Mesodermal cell (in vitro differentiated cells): ENCODE results near the gene ZMIZ1.

Experiments used
- H3K27ac ChIP-seq: 2 replicates; pipeline ENCODE4 v1.7.0; 2013; ENCODE audit warnings: mild to moderate bottlenecking, low read depth, low read length, moderate library complexity; ENCODE audit not compliant: severe bottlenecking
- H3K36me3 ChIP-seq: 2 replicates; pipeline ENCODE4 v1.7.1; 2013; ENCODE audit warnings: mild to moderate bottlenecking, low read length, moderate library complexity; ENCODE audit not compliant: control insufficient read depth, insufficient read depth
- H3K4me1 ChIP-seq: one replicate; pipeline ENCODE4 v1.7.1; 2013; ENCODE audit warnings: mild to moderate bottlenecking, low read length; ENCODE audit not compliant: insufficient read depth, control insufficient read depth, poor library complexity, severe bottlenecking
- H3K4me3 ChIP-seq: 2 replicates; pipeline ENCODE4 v1.7.0; 2013; ENCODE audit warnings: low read length, control low read depth, mild to moderate bottlenecking; ENCODE audit not compliant: insufficient read depth, poor library complexity, severe bottlenecking; ENCODE audit errors: extremely low read depth
- H3K9me3 ChIP-seq: 2 replicates; pipeline ENCODE4 v1.7.1; 2013; ENCODE audit warnings: mild to moderate bottlenecking, low read length, moderate library complexity; ENCODE audit not compliant: control insufficient read depth
- WGBS, 2 experiments: methylation state at CpG; one replicate each; pipeline ENCODE4 v1.1.5; 2013; ENCODE audit warnings: missing lambda C conversion rate in 2 of 2; ENCODE audit not compliant: insufficient coverage in 2 of 2; 5-methylcytosine and 5-hydroxymethylcytosine counted together

The ZMIZ1 gene

DNA sequence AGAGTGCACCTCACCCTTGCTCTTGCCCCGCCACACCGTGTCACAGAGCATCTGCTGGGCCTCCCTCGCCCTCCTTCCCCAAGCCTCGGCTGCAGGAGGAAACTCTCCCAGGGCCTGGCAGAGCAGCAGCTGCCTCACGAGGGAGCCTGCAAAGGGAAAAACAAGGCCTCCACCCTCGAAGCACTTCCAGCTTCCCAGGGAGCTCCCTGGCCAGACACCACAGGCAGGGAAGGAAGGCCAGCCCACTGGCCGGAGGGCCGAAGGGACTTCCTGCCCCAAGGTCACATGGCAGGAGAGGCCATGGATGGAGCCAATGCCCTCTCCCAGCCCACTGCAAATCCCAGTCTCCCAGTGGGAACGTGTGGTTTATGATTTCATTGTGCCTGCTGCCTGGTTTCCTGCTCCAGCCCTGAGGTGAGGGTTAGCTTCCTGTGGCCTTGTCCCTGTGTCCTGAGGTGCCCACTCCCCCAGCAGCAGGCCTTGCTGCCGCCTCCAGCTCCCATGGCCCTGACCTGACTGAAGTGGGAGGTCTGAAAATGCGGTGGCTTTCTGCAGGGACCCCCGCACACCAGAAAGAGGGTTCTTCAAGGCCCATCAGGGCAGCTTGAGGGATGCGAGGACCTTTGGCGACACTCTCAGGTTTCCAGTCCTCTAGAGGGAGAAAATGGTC, 178.0 kb downstream of the ZMIZ1 start:
- Histone ChIP-seq H3K4me1 (peaks cover 38% of the 10 kb centered on the region), H3K9me3 (no peaks in the 10 kb centered on the region), H3K36me3 (peaks cover 47% of the 10 kb centered on the region), H3K27ac (no peak overlapping the region), H3K4me3 (no peak overlapping the region)
- WGBS, 2 experiments, result 82 to 93% methylated on average over 11 to 13 of the region's 14 CpGs

DNA sequence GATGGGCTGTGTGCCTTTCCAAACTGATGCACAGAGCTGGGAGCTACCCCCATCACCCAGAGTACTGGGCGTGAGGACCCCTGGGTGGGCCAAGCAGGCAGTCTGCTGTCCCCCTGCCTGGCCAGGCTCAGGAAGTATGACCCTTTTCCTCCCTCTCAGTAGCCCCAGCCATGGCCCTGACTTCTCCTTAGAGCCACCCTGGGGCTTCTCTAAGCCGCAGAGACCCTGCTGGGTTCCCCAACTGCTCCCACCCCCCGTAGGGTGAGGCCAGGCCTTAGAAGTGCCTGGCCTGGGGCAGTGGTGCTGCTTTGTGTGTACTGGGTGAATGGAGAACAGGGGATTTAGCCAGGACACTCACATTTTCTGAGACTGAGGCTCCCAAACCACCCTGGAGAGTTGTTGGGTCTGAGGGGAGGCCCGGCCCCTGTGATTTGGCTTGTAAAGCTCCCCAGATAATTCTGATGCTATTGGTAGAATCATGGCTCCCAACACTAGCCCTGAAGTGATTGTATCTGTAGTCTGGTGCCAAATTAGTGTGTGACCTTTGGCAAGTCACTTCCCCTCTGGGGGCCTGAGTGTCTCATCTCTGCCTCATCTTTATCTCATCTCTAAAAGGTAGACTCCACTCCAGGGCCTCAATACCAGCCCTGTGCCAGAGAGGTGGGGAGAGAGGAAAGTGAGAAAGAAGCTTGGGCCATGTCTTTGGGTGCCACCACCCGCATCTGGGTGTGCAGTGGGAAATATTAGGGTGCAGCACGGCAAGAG, 178.8 kb downstream of the ZMIZ1 start:
- Histone ChIP-seq H3K36me3 (peaks cover 55% of the 10 kb centered on the region), H3K4me3 (no peak overlapping the region), H3K4me1 (peaks cover 34% of the 10 kb centered on the region), H3K9me3 (no peaks in the 10 kb centered on the region), H3K27ac (no peak overlapping the region)
- WGBS, 2 experiments, result 87 to 100% methylated on average over 4 to 6 of the region's 6 CpGs

DNA sequence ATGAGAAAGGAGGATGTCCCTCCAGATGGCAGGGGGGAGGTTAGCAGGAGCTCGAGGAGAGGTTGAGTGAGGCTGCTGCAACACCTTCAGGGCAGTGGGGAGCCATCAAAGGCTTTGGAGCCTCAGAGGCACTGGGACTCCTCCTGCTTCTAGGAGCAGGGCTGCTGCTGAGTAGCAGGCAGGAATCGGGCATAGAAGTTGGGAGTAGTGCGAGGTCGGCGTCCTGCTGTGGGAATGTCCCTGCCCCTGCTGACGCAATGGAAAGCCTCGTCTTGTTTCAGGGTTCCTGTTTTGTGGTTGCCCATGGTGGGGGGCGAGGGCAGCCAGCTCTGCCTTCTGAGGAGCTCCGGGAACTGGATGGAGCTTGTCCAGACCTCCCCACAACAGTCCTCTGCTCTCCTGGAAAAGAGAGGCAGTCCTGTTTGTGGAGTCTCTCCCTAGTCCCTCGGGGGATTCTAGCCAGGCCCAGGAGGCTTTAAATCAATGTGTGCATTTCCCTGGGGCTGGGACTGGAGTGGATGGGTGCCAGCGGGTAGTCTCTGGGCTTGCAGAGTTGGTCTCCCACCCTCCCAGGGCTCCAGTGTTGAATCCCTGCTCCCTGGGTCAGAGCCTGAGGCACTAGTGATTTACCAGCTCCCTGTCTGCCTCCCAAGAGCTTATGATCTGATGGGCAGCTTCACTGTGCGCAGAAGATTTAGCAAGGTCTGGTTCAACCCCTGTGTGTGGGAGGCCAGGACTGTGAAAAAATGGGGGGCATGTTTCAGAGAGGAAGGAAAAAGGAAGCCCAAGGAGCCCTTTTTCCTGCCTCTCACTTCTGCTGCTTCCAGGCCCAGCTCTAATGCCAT, 179.8 kb downstream of the ZMIZ1 start:
- H3K36me3 ChIP-seq, result peaks cover 61% of the 10 kb centered on the region
- H3K4me3 ChIP-seq, result no peak overlapping the region
- H3K4me1 ChIP-seq, result peaks cover 34% of the 10 kb centered on the region
- H3K27ac ChIP-seq, result no peak overlapping the region
- 81 to 84% methylated on average over 8 to 10 of the region's 12 CpGs for WGBS, 2 experiments
- no peaks in the 10 kb centered on the region for H3K9me3 ChIP-seq

DNA sequence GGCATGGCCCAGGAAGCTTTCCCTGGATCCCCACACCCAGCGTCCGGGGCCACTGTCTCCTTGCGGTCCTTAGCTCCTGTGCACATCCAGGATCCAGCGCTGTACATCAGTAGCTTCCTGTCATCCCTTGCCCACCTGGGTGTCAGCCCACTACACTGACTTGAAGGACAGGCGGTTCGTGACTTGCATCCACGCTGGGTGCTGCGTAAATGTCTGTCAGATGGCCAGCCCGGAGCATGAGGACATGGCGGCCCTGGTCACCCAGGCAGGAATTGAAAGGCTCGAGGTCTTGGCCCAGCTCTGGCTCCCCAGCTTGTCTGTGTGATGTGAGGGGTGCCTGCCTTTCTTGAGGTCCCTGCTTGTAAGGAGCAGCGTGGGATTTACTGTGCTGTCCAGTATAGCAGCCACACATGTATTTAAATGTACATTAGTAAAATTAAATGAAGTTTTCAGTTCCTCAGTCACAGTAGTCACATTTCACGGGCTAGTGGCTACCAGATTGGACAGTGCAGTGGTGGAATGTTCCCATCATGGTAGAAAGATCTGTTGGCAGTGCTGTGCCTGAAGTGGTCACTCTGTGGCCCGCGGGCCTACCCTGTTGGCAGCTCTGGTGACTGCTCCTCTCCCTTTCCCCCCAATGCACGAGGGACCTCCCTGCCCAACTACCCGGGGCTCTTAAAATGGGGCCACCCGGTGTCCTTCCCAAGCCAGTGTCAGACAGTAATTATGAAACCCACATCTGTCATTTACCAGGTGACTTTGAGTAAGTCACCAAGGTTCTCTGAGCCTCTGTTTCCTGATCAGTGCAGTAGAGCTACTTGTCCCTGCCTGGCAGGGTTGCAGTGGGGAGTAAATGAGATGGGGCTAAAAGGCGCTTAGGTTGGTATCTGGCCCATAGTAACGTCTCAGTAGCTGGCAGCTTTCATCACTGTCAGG, 180.7 kb downstream of the ZMIZ1 start:
- H3K36me3 ChIP-seq, result peaks cover 61% of the 10 kb centered on the region
- 96 to 98% methylated on average over 15 to 16 of the region's 20 CpGs for WGBS, 2 experiments
- no peak overlapping the region for H3K27ac ChIP-seq
- H3K4me1 ChIP-seq, result peaks cover 30% of the 10 kb centered on the region
- H3K9me3 ChIP-seq, result no peaks in the 10 kb centered on the region
- H3K4me3 ChIP-seq, result no peak overlapping the region

DNA sequence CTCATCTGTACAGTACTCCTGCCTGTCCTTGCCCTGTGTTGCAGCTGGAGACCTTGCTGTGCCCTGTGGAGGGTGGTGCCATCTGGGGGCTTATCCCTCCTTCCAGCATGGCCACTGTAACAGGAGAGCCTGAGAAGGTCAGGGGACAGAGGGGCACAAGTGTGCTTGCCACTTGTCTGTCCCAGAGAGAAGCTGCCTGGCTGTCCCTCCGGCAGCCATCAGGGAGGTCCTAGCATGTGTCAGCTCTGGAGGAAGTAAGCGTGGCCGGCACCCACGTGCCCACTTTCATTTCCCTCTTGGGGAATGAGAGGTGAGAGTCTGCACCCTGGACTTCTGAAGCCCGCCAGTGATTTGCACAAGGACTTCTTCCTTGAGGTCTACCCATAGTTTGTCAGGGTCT, 181.5 kb downstream of the ZMIZ1 start:
- peaks cover 56% of the 10 kb centered on the region for H3K36me3 ChIP-seq
- no peaks in the 10 kb centered on the region for H3K9me3 ChIP-seq
- peaks cover 26% of the 10 kb centered on the region for H3K4me1 ChIP-seq
- H3K4me3 ChIP-seq, result no peak overlapping the region
- no peak overlapping the region for H3K27ac ChIP-seq
- WGBS, 2 experiments, result 94 to 97% methylated on average over 5 of the region's 5 CpGs

DNA sequence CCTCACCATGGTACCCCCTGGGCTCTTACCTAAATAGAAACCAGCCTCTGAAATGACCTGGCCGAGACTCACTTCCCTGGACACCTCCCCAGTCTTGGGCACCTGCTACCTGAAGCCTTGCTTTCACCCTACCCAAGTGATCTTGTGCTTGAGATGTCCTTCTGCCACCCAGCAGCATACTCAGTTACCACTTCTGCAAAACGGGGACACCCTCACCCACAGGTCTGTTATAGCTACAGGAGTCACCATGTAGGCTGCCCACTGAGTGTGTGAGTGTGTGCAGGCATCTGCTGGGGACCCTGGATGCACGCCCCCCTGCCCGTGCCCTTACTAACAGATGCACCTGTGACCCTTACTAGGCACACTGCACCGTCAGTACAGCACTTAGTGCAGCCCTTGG, 183.7 kb downstream of the ZMIZ1 start:
- Histone ChIP-seq H3K4me3 (no peak overlapping the region), H3K27ac (no peak overlapping the region), H3K4me1 (peaks cover 13% of the 10 kb centered on the region), H3K9me3 (no peaks in the 10 kb centered on the region), H3K36me3 (peaks cover 77% of the 10 kb centered on the region)
- WGBS, 2 experiments, result 89 to 91% methylated on average over 3 to 4 of the region's 5 CpGs

DNA sequence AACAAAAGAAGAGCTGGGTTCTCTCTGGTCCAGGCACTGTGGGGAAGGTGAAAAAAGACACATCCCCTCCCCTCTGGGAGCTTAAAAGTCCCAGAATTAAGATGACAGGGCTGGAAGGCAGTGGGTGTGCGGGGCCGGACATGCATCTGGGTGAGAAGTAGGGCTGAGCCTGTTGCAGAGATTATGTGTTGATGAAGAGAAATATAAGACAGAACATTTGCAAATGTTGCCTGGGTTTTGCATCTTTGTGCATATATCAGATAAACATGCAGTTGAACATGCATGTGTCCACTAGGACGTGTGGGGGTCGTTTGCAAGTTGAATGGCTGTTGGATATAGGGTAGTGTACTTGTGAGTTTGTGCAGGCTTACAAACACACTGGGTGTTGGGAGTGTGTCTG, 184.2 kb downstream of the ZMIZ1 start:
- peaks cover 74% of the 10 kb centered on the region for H3K36me3 ChIP-seq
- WGBS, 2 experiments, result 92 to 93% methylated on average over 2 to 4 of the region's 4 CpGs
- peaks cover 7% of the 10 kb centered on the region for H3K4me1 ChIP-seq
- H3K27ac ChIP-seq, result no peak overlapping the region
- no peaks in the 10 kb centered on the region for H3K9me3 ChIP-seq
- H3K4me3 ChIP-seq, result no peak overlapping the region

DNA sequence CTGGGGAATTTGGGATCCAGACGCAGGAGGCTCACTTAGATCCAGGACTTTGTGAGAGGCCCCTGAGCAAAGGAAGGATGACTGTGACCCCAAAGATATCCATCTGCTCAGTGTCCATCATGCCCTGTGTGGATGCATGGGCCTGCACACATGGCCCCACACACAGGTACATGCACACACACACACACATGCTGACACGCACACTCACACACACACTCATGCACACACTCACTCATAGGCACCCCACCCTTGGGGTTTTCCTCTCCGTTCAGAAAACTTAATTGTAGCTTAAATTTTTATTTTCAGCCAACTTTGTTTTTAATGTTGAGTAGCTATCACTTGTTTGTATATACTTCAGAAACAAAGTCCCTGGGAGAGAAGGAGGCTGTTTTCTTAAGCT, 184.9 kb downstream of the ZMIZ1 start:
- Histone ChIP-seq H3K9me3 (no peaks in the 10 kb centered on the region), H3K27ac (no peak overlapping the region), H3K4me3 (no peak overlapping the region), H3K36me3 (peaks cover 74% of the 10 kb centered on the region), H3K4me1 (peaks cover 4% of the 10 kb centered on the region)
- 89 to 100% methylated on average over 1 to 2 of the region's 3 CpGs for WGBS, 2 experiments

DNA sequence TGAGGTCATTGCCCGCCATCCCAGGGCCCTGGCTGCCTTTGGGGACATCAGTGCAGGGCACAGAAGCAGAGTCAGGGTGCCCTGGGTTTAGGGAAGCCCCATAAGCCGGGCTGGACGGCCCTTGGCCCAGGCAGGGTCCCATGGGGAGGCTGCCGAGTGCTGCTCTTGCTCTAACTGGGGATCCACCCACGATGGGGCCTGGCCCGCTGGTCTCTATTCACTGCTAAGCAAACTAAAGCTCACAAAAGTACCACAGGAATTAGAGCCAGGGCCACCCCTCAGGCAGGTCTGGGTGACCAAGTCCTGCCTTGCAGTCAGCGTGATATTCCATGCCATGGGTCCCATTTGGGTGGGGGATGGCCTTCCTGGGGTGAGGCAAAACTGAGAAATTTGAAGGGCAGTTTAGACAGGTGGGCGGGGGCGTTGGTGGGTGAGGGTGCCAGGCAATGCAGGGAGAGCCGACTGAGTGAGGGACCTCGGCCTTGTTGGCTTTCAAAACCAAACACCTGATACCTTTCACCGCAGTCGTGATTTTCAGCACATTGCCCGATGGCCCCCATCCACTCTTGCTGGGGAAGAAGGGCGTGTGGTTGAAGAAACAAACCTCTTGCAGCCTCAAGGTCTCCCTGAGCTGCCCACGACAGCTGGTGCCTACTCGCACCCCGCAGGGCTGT, 185.7 kb downstream of the ZMIZ1 start:
- Histone ChIP-seq H3K4me3 (no peak overlapping the region), H3K36me3 (peaks cover 71% of the 10 kb centered on the region), H3K9me3 (no peaks in the 10 kb centered on the region), H3K27ac (no peak overlapping the region), H3K4me1 (no peaks in the 10 kb centered on the region)
- 97% methylated on average over 15 to 18 of the region's 18 CpGs for WGBS, 2 experiments
